NCI-H2029 treated with DMSO at 0.1 percent for 48 hours (cell line): Measurements from ENCODE around the gene MYZAP.

ENCODE experiments used
- DNase-seq: peaks from one replicate; lab custom pipeline; 2025; lab: John Stamatoyannopoulos, UW

Gene MYZAP

DNA sequence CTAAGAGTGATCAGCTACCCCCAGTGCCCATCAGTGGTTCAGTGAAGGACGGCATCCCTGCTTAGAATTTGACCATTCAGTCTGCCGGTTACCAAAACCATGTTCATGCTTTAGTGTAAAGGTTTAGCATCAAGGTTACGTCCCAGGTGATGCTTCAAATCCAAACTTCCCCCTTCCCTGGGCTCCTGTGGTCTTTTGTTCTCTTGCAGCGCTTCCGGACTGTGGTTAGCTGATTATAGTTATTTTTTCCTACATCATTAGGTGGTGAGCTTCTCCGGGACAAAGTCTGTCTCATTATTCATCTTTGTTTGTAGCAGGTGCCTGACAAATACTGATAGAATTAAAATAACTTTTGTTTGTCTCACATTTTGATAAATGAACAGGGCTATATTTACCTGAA, 28.3 kb upstream of the MYZAP start:
- no peak for DNase-seq

DNA sequence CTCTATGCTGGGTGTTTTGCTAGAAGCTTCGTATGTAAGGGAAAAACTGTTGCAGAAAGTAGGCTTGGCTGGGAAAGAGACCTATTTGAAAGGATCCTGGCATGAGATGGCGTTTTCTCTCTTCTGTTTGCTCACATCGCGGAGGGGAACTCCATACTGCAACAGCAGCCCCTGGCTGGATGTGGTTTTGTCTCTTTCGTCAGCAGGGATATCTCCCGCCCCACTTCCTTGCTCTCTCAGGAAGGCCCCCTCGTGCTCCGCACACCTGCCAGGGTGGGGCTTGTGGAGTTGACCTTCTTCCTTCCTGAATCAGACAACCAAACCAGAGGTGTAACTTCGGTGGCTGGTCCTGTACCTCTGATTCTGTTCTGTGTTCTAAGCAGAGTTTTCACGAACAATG, 26.4 kb upstream of the MYZAP start:
- DNase-seq, result no peak

GRCh38 chr15:57566834-57567233, 24.9 kb upstream of the MYZAP start:
- no peak for DNase-seq

GRCh38 chr15:57567891-57568290, 23.8 kb upstream of the MYZAP start:
- no peak for DNase-seq

GRCh38 chr15:57568299-57568698, 23.4 kb upstream of the MYZAP start:
- DNase-seq, result no peak

DNA sequence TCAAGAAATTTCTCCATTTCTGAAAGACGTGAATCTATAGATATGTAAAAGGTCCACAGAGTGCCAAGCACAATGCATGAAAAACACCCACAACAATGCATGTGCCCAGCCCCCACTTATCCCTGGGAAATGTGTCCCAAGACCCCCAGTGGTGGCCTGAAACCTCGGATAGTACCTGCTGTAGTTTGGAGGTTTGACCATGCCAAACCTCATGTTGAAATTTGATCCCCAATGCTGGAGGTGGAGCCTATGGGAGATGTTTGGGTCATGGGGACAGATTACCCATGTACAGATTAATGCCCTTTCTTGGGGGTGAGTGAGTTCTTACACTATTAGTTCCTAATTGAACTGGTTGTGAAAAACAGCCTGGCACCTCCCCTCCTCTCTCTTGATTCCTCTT, 21.4 kb upstream of the MYZAP start:
- no peak for DNase-seq

- DNase-seq, result no peak
These were observed 20.7 kb upstream of the MYZAP start for GRCh38 chr15:57570994-57571393.

DNA sequence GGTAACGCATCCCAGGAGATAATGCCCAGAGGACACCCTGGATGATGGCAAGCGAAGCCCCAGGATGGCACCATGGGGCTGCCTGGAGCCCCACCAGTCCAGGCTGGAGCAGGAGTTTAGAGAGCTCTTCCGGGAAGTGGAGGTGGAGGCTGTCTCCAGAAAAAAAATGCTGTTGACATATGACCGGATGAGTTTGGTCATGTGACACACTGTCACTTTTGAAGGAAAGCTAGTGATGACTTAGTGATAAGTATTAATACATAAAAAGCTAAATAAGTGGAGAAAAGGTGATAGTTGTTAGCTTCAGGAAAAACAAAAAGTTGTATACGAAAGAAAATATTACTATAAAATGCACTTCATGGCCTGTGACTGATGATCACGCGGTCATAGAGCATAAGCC, 20.0 kb upstream of the MYZAP start:
- DNase-seq, result no peak

GRCh38 chr15:57572468-57572867, 19.2 kb upstream of the MYZAP start:
- no peak for DNase-seq

- no peak for DNase-seq
These were observed 18.6 kb upstream of the MYZAP start for GRCh38 chr15:57573151-57573550.

DNA sequence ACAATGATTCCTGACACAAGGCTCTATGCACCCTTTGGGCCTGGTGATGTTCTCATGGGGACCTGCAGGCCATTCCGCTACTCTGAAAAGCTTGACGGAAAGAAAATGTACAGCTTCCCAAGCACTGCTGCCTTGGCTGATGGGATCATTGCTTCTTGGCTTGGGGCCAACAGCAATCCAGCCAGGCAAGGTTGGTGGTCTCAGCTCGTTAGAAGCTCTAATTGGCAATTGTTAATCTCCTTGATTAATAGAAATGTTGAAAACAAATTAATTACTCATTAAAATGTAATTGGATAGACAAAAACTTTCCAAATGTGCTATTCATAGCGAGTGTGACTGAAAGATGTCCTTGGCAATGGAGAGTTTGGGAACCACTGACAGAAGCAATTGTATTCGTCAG, 16.3 kb upstream of the MYZAP start:
- DNase-seq, result no peak

- no peak for DNase-seq
These were observed 13.3 kb upstream of the MYZAP start for GRCh38 chr15:57578288-57578900.

GRCh38 chr15:57580428-57580827, 11.3 kb upstream of the MYZAP start:
- no peak for DNase-seq

- DNase-seq, result no peak
These were observed 10.8 kb upstream of the MYZAP start for GRCh38 chr15:57580866-57581265.

GRCh38 chr15:57582090-57582489, 9.6 kb upstream of the MYZAP start:
- DNase-seq, result no peak

GRCh38 chr15:57583282-57583681, 8.4 kb upstream of the MYZAP start:
- no peak for DNase-seq

DNA sequence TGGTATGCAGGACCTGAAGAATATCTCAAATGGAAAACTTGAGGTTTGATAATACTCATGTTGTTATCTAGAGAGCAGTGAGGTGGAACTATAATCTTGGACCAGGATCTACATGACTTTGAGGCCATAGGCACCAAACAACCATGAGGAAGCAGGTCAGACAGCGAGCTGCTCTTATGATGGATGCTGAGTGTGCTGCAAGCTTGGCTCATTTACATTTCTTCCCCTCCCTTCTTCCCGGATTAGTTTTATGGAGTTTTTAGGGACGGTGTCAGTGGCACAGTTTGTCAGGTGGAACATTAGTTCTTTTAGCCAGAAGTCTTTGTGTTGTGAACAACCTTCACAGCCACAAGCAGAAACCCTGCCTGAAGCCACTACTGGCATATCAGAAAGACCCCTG, 8.0 kb upstream of the MYZAP start:
- no peak for DNase-seq

GRCh38 chr15:57586661-57587424, 4.9 kb upstream of the MYZAP start:
- no peak for DNase-seq

- DNase-seq, result no peak
These were observed 2.4 kb upstream of the MYZAP start for GRCh38 chr15:57589281-57589680.

GRCh38 chr15:57589754-57590153, 1.9 kb upstream of the MYZAP start:
- DNase-seq, result no peak

DNA sequence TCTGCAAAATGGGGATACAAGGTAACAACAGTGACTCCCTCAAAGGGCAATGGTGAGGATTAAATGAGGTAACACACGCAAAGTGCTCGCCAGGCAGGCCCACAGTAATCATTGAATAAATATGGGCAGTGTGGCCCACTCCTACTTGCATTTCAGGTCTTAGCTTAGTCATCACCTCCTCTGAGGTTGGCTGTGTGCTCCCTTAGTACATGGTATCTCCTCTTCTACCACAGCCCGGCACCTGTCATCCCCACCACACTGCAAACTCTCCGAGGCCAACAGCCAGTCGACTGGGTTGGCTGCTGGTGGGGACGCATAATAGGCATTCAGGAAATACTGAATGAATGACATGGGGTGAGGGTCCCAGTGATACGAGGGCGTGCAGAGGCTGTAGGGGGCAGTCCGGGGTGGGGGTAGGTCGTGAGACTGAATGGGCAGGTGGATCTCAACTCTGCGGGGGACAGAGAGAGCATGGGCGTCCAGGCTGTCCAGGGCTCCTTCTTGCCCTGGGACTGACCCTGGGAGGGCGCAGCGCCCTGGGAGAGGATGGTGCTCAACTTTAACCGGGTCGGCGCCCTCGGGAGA, 375 bp upstream of the MYZAP start:
- no peak for DNase-seq

GRCh38 chr15:57592426-57592825, 722 bp downstream of the MYZAP start:
- no peak for DNase-seq

DNA sequence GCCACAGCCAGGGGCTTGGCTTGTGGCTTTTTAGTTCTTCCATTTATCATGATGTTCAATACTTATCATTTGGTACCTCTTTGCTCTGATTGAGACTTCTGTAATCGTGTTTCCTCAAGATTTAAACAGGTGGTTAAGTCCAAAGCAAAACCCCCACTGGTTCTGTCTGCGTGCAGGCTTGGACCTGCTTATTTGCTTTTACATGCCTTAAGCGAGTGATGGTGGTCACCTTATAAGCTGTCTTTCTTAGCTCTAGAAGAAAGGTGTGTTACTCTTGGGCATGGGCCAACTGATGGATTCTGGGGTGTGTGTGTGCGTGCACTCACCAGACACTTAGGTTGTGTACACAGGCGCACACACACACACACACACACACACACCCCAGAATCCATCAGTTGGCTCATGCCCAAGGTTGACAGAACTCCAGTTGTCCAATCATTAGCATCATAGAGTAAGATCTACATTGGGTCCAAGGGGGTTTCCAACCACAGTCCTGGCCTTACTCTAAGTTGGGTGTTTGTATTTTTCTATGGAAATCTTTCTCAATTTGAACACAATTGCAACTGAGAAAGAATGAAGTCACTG, 1.2 kb downstream of the MYZAP start:
- no peak for DNase-seq
